ENCODE measurements around the gene FAM124B. TPM values are rescaled to one million over a fixed set of nuclear protein-coding genes. Genes with fewer than 3 reads are reported as not detected.
A peak's percentile ranks its signal among the peaks of the same experiment; 100 is the strongest.

FAM124B gene, protein sequence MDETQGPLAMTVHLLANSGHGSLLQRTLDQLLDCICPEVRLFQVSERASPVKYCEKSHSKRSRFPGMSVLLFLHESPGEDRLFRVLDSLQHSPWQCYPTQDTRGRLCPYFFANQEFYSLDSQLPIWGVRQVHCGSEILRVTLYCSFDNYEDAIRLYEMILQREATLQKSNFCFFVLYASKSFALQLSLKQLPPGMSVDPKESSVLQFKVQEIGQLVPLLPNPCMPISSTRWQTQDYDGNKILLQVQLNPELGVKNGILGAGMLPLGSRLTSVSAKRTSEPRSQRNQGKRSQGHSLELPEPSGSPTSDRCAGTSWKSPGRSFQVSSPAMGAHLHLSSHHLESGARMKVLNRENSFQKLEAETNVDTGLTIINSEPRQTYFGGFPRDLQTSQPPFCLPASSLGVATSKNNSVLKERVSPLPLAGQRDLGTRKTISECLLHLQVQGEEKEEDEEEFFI
- 1.9 TPM for total RNA-seq

DNA sequence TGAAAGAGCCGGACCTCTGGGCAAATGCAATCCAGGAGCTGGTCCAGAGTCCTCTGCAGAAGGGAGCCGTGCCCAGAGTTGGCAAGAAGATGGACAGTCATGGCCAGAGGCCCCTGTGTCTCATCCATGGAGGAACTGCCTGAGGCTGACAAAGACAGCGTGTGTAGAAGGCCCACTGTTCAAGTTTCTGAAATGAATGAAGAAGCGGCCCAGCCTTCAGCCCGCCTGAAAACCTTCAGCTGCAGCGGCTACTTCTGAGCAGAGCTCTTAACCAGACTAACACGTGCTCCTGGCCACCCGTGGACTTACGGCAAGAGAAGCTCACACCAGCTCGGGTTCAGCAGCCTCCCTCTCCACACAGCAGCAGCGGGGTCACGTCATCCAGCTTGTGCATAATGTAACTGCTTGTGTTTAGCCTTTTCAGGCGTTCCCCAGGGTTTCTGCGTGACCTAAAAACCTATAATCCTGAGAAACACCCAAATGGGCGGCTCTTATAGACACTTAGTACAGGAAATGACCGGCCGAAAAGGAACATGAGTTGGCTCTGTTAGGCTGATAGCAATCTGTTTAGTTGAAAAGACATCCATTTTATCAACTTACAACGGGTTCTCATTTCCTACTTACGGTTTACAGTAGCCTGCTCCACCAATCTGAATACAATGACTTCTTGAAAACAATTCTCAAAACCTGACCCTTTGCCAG lies at the start of gene FAM124B:
Gene FAM124B (minus strand): TSS at position 467 of the 702 bp plus-strand sequence. CDS start 339 bp downstream, at position 128.
- DNase-seq (ENCODE audit: low spot score), result peak; percentile 58

DNA sequence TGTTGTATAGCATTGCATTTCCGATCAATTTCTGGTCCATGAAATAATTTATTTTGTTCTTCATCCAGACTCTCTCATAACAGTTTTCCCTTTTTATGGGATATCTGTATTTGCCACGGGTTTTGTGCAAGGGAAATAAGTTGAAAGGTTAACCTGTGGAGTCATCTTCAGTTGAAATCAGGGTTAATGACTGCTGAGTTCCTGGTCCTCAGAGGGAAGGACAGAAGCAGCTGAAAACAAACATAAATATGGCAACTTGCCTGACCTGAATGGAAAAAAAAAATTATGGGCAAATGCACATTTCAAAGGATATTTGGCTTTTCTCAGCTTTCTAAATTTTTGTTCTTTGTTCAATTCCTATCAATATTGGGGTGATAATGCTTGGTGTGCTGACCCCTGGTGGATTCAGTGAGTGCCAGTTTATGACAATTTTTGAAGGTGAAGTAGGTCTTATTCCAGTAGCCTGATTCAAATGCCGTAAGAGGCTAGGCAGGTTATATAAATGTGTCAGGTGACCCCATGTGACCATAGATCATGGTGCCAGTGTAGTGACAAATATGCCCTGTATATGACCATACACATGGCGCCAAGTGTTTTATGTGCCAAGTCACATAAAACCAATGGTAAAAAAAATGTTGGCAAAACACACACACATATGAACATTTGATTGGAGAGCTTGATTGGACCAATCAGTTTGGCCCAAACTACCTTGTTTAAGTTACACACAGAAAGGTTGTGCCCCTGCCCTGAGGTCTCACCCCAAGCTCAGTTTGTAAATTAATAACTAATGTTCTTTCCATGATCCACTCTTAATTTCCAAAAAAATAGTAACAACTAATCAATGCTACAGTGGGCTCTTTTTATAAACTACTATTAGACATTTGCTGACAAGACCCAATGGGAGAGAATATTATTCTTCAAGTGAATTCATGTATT lies 47.6 kb upstream of the FAM124B start:
- DNase-seq (ENCODE audit: low spot score), result no peak

DNA sequence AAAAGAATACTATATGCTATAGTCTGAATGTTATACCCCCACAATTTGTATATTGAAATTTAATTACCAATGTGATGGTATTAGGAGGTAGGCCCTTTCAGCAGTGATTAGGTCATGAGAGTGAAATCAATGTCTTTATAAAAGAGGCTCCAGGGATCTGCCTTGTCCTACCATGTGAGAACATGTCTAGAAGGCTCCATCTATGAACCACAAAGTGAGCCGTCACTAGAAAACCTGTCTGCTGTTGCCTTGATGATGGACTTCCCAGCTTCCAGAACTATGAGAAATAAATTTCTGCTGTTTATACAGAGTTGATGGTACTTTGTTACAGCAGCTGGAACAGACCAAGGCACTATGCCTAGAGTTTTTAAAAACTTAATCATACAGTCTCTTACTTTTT lies 46.3 kb upstream of the FAM124B start:
- DNase-seq (ENCODE audit: low spot score), result no peak

DNA sequence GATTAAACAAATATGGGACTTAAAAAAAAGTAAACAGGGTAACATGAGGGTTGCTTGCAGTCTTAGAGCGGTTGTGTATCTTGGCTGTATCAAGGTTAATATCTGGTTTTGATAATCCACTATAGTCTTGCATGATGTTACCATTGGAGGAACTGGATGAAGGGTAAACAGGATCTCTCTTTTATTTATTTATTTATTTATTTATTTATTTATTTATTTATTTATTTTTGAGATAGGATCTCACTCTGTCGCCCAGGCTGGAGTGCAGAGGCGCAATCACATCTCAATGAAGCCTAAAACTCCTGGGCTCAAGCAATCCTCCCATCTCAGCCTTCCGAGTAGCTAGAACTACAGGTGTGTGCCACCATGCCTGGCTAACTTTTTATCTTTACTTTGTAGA lies 42.9 kb upstream of the FAM124B start:
- no peak for DNase-seq (ENCODE audit: low spot score)

DNA sequence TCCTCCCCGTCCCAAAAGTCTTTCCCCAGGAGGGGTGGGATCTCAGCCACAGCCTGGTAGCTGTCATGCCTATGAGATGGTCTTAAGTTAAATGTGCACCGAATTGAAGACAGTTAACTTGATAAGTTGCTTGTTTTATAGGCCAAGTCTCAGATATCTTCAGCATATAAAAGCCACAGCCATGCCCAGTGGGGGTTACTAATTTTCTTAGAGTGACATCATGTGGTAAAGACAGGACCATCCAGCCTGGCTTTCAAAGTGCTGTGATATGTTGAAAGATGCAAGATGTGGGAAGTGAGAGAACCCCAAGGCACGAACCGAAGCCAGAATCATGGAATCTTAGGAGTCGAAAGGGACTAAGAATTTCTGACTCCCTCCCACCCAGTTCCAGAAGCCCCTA lies 42.1 kb upstream of the FAM124B start:
- no peak for DNase-seq (ENCODE audit: low spot score)

DNA sequence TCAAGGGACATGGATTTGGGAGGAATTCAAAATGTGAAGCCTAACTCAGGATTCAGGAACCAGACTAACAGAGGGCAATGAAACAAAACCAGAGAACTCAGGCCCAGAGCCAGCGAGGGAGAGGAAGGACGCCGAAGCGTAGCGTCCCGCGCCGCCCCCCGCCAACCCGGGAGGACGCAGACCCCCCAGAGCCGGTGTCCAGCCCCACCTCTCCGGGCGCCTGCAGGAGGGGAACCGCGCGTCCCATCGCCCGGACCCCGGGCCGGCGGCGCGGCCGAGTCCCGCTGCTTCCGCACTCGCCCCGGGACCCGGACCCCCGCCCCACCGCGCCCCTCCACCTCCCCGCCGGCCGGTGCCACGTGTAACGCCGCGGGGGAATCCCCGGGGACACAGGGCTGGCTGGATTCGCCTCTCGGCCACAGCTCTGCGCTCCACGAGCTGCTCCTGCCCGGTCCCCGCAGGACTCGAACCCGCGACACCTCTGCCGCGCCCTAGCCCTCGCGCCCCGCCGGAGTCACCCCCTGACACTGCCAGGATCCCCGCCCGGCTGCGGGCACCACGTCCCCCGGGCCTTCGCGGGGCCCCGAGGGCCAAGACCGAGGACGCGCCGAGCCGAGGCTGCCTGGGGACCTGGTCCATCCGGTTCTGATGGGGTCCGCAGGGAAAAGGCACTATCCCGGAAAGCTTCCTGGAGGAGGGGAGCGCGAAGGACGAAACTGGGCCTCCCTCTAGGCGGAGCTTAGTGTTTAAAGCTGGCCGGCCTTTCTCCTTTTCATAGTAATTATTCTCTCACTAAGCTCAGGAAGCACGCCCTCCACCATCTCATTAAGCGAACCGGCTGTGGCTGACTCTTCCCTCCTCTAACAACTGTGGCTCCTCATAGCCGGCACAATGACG lies 40.4 kb upstream of the FAM124B start:
- no peak for DNase-seq (ENCODE audit: low spot score)

DNA sequence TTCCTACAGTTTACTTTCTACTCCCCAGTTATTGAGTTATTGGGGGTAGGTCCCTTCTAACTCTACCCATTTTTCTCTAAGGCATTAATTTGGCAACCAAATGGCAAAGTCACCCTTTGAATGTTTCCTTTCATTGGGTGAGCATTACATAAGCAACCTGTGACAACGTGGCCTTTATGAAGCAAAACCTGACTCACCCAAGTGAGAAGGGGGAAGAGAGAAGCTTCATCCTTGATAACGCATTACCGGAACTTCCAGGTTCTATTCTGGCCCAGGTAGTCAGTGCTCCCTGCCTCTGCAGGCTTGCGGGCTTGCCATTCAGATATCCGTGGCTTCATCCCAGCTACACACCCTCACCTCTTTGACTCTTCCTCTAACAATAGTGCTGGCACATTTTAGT lies 39.1 kb upstream of the FAM124B start:
- DNase-seq (ENCODE audit: low spot score), result no peak

DNA sequence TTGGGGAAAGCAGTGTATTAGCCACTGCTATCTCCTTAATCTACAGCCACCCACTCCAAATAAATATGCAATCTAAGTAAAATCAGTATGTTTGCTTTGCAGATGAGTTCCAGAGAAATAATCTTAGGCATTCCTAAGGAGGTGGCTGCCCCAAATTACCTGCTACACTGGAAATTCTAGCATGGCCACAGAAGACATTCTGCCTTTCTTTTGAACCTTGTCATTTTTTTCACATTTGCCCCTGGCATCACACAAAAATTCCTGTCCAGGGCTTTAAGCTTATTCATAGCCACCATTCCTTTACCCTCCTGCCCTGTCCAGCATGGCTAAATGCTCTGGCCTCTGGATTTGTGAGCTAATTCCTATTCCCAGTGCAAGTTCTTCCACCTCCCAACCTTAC lies 36.8 kb upstream of the FAM124B start:
- no peak for DNase-seq (ENCODE audit: low spot score)

DNA sequence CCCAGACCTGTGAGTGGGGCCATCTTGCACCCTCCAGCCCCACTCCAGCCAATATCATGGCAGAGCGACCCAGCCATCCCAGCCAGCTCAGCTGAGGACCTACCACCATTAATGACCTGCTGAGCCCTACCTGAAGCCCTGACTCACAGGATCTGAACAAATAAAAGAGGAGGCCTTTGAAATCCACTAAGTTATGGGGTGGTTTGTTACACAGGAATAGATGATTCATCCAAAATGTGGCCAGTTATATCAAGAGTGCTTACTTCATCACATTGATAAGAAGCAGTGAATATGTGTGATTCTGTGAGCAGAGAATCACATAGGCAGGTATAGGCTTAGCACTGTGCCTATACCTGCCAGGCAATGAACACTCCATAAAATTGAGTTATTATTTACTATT lies 34.7 kb upstream of the FAM124B start:
- no peak for DNase-seq (ENCODE audit: low spot score)

DNA sequence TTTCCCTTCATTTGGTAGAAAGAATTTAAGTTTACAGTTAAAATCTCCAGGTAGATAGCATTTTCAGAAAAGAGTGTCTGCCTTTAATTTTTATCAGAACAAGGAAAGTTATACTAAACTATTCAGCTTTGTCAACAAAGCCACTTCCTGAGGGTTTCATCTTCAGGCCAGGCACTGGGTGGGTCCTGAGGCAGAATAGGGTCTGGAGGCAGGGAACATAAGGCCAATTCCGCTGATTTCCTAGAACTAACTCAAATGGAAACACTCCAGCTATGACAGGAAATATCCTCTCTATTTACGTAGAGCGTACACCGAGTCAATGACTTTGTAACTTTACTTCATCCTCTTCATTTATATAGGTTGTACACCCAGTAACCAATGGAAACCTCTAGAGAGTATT lies 32.7 kb upstream of the FAM124B start:
- no peak for DNase-seq (ENCODE audit: low spot score)

DNA sequence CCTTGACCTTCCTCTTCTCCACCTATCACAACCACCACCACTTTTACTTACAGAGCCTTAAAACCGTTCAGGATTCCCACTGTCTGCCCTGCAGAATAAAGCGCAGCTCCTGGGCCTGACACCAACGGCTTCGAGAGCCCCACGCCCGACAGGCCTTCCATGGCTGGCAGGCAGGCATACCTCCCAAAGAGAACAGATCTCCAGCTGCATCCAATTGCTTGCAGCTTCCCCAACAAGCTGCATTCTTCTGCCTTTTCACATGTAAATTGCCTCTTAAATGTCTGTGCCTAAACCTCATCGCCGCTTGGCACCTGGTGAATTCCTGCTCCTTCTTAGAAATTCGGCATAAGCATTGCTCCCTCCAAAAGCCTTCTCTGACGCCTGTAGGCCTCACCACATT lies 31.5 kb upstream of the FAM124B start:
- no peak for DNase-seq (ENCODE audit: low spot score)

DNA sequence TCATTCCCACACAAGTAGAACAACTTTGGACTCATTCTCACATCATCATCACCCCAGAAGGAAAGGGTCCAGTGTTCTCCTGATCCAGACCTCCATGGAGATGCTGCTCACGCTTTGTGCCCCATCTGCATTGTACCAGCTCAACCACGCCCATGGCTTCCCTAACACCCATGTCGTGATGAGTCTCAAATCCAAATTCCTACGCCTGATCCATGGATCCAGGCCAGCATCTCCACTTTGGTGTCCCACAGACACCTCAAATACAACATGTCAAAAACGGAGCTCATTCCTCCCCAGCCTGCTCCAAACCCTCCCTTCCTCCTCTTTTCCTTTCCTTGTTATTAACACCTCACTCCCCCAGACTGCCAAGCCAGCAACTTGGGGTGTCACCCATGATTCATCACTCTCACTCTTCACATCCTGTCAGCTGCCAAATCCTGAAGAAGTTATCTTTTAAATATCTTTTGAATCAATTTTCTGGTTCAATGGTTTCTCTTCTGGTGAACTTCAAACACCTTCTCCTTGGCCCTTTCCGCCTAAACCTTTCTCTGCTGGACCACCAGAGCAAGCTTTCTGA lies 30.2 kb upstream of the FAM124B start:
- DNase-seq (ENCODE audit: low spot score), result no peak

DNA sequence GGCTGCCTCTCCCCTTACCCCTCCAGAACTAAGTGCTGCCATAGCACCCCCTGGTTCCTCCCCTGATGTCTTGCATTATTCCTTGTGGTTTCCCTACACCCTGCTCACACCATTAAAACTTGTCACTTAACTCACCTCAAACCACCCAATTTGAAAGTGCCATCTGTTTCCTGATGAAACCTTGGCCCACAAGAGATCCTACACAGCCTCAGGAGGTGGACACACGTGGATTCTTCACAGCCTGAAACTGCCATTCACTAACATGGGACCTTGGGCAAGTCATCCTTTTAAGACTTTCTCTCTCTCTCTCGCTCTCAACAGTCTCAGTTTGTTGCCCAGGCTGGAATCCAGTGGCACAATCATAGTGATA lies 27.5 kb upstream of the FAM124B start:
- DNase-seq (ENCODE audit: low spot score), result no peak

DNA sequence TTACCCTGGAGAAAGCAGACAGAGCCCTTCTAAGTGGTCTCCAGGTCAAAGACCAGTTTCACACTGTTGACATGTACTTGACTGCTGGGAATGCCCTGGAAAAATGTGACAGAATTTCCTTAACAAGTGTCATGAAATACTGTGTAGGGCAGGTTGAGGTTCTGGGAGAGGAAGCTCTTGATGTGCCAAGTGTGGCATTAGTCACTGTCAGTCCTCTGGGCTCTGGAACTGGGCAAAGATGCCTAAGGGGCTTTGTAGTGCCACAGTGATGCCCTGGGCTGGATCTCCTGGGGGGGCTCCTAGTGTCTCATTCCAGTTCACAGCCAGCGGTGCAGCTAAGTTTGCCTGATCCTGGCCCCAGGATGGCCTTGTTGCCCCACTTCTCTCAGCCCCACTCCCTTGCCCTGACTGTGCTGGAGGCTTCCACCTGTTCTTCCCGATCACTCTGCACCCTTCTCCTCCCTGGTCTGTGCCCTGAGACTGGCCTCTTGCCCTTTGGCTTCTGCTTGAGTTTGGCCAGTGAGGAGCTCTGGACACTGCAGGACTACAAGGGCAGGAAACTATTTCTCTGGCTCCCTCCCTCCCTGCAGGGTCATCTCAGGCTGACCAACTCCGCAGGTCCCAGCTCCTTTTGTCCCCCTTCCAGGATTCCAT lies 27.0 kb upstream of the FAM124B start:
- no peak for DNase-seq (ENCODE audit: low spot score)

DNA sequence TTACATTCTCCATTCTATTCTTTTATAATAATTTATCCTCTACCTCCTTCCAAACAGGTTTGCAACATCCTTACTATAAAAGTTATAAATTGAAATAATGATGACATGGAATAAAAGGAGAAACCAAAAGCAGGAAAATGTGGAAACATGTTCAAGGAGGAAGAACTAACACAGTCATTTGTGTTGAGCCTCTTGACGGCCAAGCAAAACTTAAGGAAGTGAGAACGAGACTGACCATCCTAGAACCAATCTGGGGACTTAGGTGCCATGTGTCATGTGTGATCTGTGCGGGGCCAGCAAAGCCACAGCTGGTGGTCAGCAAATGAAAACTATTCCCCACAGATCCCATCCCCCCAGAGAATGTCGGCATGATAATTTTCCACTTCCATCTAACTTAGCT lies 25.6 kb upstream of the FAM124B start:
- no peak for DNase-seq (ENCODE audit: low spot score)

DNA sequence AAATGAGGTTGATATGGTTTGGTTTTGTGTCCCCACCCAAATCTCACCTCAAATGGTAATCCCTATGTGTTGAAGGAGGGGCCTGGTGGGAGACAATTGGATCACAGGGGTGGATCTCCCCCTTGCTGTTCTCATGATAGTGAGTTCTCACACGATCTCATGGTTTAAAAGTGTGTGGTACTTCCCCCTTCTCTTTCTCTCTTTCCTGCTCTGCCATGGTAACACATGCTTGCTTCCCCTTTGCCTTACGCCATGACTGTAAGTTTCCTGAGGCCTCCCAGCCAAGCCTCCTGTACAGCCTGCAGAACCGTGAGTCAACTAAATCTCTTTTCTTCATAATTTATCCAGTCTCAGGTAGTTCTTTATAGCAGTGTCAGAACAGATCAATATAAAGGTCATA lies 24.7 kb upstream of the FAM124B start:
- DNase-seq (ENCODE audit: low spot score), result no peak

DNA sequence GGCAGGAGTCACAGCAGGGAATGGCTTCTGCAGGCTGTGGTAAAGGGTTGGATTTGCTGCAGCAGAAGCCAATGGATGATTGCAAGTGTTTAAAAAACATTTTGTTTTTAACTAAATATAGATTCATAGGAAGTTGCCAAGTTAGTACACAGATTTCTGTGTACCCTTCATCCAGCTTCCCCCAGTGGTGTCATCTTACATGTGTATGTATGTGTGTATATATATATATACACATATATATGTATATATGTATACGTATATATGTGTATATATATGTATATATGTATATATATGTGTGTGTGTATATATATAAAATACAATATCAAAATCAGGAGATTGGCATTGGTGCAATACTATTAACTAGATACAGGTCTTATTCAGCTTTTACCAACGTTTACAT lies 19.2 kb upstream of the FAM124B start:
- DNase-seq (ENCODE audit: low spot score), result no peak

DNA sequence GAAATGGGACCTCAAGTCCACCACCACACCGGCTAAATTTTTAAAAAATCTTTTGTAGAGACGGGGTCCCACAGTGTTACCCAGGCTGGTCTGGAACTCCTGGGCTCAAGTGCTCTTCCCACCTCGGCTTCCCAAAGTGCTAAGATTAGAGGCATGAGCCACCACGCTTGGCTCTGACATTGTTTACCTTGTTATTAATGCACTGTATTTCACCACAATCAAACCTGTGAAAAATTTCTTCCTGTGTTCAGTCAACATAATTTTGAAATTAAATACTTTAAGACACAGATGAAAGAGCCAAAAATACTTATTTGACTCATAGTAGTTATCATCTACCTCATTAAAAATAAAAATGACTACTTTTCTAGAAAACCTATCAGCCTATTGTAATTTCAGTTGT lies 16.0 kb upstream of the FAM124B start:
- no peak for DNase-seq (ENCODE audit: low spot score)

DNA sequence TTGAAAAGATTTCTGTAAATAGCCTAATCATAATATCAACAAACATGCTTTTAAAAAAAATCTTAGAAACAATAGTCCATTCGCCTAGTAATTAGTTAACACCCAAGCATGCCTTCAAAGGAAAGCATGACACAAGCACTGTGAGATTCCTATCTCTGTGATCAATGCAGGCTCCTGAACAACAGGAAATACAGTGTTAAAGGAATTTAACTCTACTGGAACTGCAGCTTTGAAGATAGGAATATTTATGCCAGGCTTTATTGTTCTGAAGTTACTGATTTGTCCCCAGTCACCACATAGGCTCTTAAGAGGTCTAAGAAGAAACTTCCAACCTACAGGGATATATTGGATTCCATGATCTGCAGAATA lies 15.4 kb upstream of the FAM124B start:
- no peak for DNase-seq (ENCODE audit: low spot score)

DNA sequence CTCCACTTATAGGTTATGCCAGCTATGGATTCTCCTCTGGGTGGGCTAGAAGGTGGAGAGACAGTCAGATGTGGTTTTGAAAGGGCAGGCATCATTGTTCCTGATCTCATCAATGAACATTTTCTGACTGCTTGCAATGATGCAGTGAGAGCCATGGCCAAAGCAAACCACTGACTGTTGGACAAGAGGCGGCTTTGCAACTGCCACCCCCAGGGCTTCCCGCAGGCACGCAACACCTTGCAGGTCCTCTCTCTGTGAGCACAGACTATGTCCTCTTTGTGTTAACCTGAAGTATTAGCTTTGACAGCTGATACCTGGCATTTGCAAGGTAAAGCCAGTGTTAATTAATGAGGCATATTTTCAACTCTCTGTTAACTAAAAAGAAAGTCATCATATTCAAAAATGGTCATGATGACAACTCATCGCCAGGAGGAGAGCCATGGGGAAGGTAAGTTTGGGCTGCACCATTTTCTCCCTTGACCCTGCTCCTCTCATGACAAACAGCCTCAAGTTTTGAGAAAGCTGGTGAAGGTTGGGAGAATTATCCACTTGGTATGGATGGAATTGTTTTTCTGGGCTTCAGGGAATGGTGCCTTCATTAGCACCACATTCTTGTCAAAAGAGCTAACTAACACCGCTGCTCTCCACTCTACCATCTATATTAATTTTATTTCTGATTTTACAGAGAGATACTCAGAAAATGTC lies 14.9 kb upstream of the FAM124B start:
- no peak for DNase-seq (ENCODE audit: low spot score)
